Measurements from ENCODE around the gene ACP3. TPM values are rescaled to one million over a fixed set of nuclear protein-coding genes. Genes with fewer than 3 reads are reported as not detected.
A peak's percentile ranks its signal among the peaks of the same experiment; 100 is the strongest.

ACP3 gene
- total RNA-seq, 1 experiment from 2014 or later: not detected

GRCh38 chr3:132342183-132342582 lies 25.0 kb downstream of the ACP3 start:
- TF ChIP-seq CTCF (IDR thresholded peaks at IDR 0.05; ENCODE audit: unreplicated experiment): no peak
- POLR2A ChIA-PET: interaction anchor here (0.6 to 1.2 kb wide), 5 partner anchors 33 to 316 kb away, joined by 3 to 6 read pairs (median 4); no protein-coding TSS in a partner anchor
- H3K9me3 Mint-ChIP-seq (ENCODE audit: unreplicated experiment): no peaks in the 10 kb centered on the region
- no TSS peak for BruUV-seq (replicated peaks)
- H3K27ac Mint-ChIP-seq (ENCODE audit: low read depth, unreplicated experiment): no peak overlapping the region
- no peaks in the 10 kb centered on the region for H3K36me3 Mint-ChIP-seq (ENCODE audit: insufficient read depth, unreplicated experiment)
- CTCF ChIA-PET: interaction anchor here (0.6 to 18.2 kb wide), 32 partner anchors 10 to 547 kb away, joined by 3 to 343 read pairs (median 6); partner anchors contain the start of genes ACP3 and DNAJC13
- peak; percentile 22 for DNase-seq (ENCODE audit: unreplicated experiment)
- no peak overlapping the region for H3K4me3 Mint-ChIP-seq (ENCODE audit: unreplicated experiment)
- intact Hi-C loops (cut with micrococcal nuclease): loop anchor here (5.0 kb wide), 1 partner anchor 305 kb away; the partner anchor contains the start of gene CPNE4
- peaks cover 15% of the 10 kb centered on the region for H3K4me1 Mint-ChIP-seq (ENCODE audit: insufficient read depth, unreplicated experiment)
- no peaks in the 10 kb centered on the region for H3K27me3 Mint-ChIP-seq (ENCODE audit: insufficient read depth, unreplicated experiment)

DNA sequence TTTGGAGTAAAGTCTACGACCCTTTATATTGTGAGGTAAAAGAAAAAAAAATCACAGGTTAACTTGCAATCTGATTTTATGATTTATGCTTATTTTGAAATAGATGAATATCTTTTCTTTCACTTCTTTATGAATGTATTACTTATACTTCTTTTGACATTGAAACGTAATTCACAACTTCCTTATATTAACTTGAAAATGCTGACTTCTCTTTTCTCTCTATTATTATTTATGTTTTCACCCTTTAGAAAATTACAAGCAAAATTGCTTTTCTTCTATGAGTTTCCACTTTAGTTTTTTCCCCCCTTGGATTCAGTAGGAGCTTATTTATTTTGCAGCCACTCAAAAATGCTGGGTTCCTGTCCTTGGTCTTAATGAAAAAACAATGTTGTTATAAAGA lies 25.4 kb downstream of the ACP3 start:
- Mint-ChIP-seq H3K36me3 (ENCODE audit: insufficient read depth, unreplicated experiment) (no peaks in the 10 kb centered on the region), H3K27me3 (ENCODE audit: insufficient read depth, unreplicated experiment) (no peaks in the 10 kb centered on the region)

DNA sequence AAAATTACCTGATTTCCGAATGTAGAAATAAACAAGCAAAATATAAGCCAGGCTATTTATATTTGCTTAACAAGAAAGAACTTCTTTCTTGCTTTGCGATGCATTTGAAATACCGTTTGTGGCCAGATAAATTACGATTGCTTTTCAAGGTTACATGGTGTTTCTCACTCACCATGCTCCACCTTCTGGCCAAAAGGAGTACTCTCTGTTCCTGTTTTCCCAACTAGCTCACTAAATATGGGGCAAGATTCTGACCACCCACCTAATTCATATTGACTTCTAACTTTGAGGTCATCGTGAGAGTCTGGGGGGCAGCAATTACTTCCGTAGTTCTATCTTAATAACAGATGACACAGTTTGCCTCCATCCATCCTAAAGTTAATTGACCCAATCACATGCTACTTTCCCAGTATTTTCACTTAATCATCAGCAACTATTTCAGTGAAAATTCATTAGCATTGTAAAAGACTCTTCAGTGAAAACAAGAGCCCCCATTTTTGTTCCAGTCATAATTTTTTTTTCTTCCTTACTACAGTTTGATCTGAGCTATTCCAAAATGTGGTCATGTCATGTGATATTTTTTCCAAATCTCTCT lies 25.9 kb downstream of the ACP3 start:
- Mint-ChIP-seq H3K36me3 (ENCODE audit: insufficient read depth, unreplicated experiment) (no peaks in the 10 kb centered on the region), H3K27me3 (ENCODE audit: insufficient read depth, unreplicated experiment) (no peaks in the 10 kb centered on the region), H3K4me1 (ENCODE audit: insufficient read depth, unreplicated experiment) (peaks cover 19% of the 10 kb centered on the region), H3K27ac (ENCODE audit: low read depth, unreplicated experiment) (no peak overlapping the region), H3K9me3 (ENCODE audit: unreplicated experiment) (no peaks in the 10 kb centered on the region), H3K4me3 (ENCODE audit: unreplicated experiment) (no peak overlapping the region)
- no TSS peak for BruUV-seq (replicated peaks)
- peak; percentile 69 for DNase-seq (ENCODE audit: unreplicated experiment)
- POLR2A ChIA-PET: interaction anchor here (0.9 to 1.2 kb wide), 2 partner anchors 34 to 131 kb away, joined by 4 to 6 read pairs; no protein-coding TSS in a partner anchor
- CTCF ChIA-PET: interaction anchor here (0.5 to 18.2 kb wide), 41 partner anchors 8 to 964 kb away, joined by 3 to 343 read pairs (median 6); partner anchors contain the start of genes ACP3 and DNAJC13
- TF ChIP-seq CTCF (IDR thresholded peaks at IDR 0.05; ENCODE audit: unreplicated experiment): peak; percentile 85
- intact Hi-C loops (cut with micrococcal nuclease): loop anchor here (1.0 to 5.0 kb wide), 3 partner anchors 86 to 306 kb away; partner anchors contain the start of gene CPNE4

More for the DNA sequence above, 25.4 kb downstream of the ACP3 start:
- no peak overlapping the region for H3K4me3 Mint-ChIP-seq (ENCODE audit: unreplicated experiment)
- no peaks in the 10 kb centered on the region for H3K9me3 Mint-ChIP-seq (ENCODE audit: unreplicated experiment)
- H3K27ac Mint-ChIP-seq (ENCODE audit: low read depth, unreplicated experiment): no peak overlapping the region
- DNase-seq (ENCODE audit: unreplicated experiment): no peak
- TF ChIP-seq CTCF (IDR thresholded peaks at IDR 0.05; ENCODE audit: unreplicated experiment): no peak
- CTCF ChIA-PET: interaction anchor here (0.6 to 18.2 kb wide), 36 partner anchors 9 to 548 kb away, joined by 3 to 343 read pairs (median 6); partner anchors contain the start of genes ACP3 and DNAJC13
- BruUV-seq (replicated peaks): no TSS peak
- POLR2A ChIA-PET: interaction anchor here (0.6 to 1.2 kb wide), 4 partner anchors 34 to 304 kb away, joined by 3 to 6 read pairs (median 4); no protein-coding TSS in a partner anchor
- intact Hi-C loops (cut with micrococcal nuclease): loop anchor here (1.0 to 5.0 kb wide), 3 partner anchors 85 to 305 kb away; partner anchors contain the start of gene CPNE4
- H3K4me1 Mint-ChIP-seq (ENCODE audit: insufficient read depth, unreplicated experiment): peaks cover 19% of the 10 kb centered on the region

DNA sequence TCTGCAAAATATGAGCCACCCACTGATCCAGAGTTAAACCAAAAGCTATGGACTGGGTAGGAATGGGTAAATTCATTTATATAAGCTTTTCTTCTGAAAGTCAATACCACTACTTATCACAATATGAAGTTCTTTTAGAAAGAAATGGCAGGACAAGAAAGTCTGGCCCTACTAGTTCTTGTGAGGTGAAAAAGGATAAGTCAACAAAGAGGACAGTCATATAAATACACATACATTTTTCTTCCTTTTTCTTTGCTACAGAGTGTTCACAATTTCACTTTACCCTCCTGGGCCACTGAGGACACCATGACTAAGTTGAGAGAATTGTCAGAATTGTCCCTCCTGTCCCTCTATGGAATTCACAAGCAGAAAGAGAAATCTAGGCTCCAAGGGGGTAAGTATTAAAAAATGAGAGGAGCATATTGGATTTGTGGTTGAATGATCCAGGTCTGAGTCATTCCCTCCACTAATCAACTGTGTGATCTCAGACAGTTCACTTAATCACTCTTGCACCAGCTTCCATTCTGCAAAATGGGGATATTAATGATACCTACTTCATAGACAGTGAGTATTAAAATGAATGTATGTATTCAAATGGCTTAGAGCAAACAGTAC lies 27.6 kb downstream of the ACP3 start:
- POLR2A ChIA-PET: interaction anchor here (0.6 to 1.5 kb wide), 2 partner anchors 85 to 90 kb away, joined by 3 to 4 read pairs; no protein-coding TSS in a partner anchor

More for the DNA sequence above, 27.6 kb downstream of the ACP3 start:
- no peak for TF ChIP-seq CTCF (IDR thresholded peaks at IDR 0.05; ENCODE audit: unreplicated experiment)
- intact Hi-C loops (cut with micrococcal nuclease): loop anchor here (5.0 kb wide), 1 partner anchor 307 kb away; the partner anchor contains the start of gene CPNE4
- BruUV-seq (replicated peaks): no TSS peak
- peaks cover 19% of the 10 kb centered on the region for H3K4me1 Mint-ChIP-seq (ENCODE audit: insufficient read depth, unreplicated experiment)
- CTCF ChIA-PET: interaction anchor here (0.6 to 18.2 kb wide), 16 partner anchors 12 to 419 kb away, joined by 3 to 343 read pairs (median 5); no protein-coding TSS in a partner anchor
- H3K27ac Mint-ChIP-seq (ENCODE audit: low read depth, unreplicated experiment): no peak overlapping the region
- no peaks in the 10 kb centered on the region for H3K27me3 Mint-ChIP-seq (ENCODE audit: insufficient read depth, unreplicated experiment)
- no peaks in the 10 kb centered on the region for H3K9me3 Mint-ChIP-seq (ENCODE audit: unreplicated experiment)
- no peaks in the 10 kb centered on the region for H3K36me3 Mint-ChIP-seq (ENCODE audit: insufficient read depth, unreplicated experiment)
- H3K4me3 Mint-ChIP-seq (ENCODE audit: unreplicated experiment): no peak overlapping the region
- DNase-seq (ENCODE audit: unreplicated experiment): peak; percentile 23

All from MCF 10A (cell line).